EH (cell line): ENCODE data around the gene NFATC4.

Experiments used
- DNase-seq: peaks from one replicate; pipeline ENCODE4 v3.0.0-alpha.2; 2015; ENCODE audit warnings: low read depth

NFATC4 gene

DNA sequence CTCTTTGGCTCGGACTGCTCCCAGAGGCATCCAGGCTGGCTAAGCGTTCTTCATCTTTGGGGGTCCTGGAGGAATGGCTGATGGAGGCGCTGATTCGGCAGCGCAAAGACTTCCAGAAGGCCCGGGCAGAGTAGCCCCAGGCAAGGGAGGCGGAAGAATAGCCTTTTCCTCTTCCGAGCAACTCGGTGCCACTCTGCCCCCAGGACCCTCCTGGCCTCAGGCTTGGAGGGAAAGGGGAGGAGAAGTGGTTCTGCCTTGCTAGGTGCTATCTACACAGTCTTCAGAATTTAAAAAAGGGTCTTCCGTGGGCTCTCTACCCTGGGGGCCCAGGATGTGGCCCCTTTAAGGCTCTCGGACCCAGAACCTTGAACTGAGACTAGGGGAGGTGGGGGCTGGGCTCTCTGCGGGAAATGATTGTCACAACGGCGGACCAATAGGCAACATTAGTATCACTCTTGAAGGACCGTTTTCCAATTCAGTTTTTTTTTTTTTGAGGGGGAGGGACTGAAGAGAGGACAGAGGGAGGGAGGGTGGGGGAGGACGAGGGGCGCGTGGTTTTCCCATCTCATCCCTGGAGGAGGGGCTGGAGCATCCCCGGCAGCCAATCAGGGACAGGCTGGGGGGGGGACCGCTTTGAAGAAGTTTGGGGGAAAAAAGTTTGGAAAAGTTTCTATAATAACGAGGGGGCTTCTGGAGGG lies at the start of gene NFATC4:
Gene NFATC4, plus strand, starts transcription at position 671 of the 698 bp plus-strand sequence. CDS start 157 bp downstream, outside the sequence.
- DNase-seq = peak; percentile 97

DNA sequence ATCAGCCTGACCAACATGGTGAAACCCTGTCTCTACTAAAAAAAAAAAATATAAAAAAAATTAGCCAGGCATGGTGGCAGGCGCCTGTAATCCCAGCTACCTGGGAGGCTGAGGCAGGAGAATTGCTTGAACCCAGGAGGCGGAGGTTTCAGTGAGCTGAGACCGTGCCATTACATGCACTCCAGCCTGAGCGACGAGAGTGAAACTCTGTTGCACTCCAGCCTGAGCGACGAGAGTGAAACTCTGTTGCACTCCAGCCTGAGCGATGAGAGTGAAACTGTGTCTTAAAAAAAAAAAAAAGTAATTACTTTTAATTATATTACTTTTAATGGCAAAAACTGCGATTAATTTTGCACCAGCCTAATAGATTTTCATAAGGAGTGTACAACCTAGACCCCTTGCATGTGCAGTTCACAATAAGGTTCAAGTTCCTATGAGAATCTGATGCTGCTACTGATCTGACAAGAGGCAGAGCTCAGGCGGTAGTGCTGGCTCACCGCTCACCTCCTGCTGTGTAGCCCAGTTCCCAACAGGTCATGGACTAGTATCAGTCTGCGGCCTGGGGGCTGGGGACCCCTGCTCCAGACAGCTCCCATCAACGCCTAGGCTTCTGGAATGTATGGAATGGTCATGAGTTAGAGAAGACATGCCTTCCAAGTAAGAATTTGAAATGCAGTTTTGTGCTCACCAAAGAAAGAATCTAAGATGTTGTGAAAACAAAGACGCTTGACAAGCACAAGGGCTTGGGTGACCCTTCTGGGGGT lies 46.6 kb upstream of the NFATC4 start:
- DNase-seq = no peak

DNA sequence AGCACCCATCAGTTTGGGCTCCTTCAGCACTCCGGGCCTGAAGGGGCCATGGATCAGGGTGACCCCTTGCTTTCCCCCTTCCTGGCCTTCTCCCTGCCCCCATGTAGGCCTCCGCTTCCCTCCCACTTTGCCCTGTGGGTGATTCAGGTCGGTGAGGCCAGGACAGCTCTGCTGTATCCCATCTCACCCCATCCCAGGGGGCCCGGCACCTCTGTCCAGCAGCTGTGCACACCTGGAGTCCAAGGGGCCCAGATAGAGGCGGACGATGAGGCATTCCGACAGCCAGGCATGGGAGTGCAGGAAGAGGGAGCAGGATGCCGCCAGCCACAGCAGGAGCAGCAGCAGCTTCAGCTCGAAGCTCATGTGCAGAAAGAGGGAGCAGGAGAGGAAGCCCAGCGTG lies 45.3 kb upstream of the NFATC4 start:
- DNase-seq = no peak

DNA sequence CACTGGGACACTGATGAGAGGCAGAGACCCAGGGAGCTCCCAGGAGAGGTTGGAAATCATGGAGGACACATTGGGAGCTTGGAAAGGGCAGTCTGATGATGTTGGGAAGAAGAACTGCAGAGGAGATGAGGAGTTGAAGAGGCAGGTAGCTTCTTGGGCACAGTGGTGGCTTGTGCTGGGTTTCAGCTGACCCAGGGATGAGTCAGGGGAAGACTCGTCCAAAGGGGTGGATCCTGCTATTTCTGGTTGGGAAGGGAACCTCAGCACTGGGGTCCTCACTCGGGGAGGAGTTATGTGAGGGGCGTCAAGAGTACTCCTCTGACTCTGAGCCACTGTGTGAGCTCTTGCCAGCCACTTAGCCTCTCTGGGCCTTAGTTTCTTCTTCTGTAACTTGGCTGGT lies 44.6 kb upstream of the NFATC4 start:
- no peak for DNase-seq

DNA sequence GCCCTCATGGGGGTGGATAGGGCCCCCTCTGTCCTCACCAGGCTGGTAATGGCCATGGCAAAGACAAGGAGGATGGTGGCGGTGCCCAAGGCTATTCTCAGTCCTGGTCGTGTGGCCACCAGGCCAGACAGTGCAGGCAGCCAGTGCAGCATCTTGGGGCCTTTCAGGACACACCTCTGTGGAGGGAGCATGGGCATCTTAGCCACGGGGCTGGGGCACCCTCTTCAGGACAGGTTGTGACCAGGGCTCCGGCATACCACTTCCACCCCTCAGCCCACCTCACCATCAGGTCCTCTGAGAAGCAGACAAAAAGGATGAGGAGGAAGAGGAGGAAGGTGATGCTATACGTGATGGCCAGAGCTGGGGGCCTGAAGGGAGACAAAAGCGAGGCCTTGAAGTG lies 44.0 kb upstream of the NFATC4 start:
- no peak for DNase-seq

DNA sequence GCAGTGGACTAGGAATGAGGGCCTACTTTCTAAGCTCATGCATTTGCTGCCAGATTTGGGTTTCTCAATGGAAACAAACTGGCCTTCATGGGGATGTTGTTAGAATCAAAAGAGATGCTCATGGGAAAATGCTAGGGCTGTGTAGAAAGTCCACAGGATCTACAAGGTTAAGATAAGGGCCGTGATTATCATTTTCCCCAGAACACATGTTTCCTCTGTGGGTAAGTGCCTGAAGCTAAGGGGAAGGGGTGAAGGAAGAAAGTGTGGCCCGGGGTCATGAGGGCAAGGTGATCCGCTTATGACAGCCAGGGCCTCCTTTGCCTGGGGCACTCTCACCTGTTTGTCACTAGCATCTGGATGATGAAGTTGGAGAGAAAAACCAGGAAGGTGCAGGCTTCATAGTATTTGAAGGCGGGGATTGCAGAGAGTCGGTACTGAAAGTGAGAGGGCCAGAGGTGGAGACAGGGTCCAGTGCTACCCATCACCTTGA lies 42.9 kb upstream of the NFATC4 start:
- DNase-seq = no peak

DNA sequence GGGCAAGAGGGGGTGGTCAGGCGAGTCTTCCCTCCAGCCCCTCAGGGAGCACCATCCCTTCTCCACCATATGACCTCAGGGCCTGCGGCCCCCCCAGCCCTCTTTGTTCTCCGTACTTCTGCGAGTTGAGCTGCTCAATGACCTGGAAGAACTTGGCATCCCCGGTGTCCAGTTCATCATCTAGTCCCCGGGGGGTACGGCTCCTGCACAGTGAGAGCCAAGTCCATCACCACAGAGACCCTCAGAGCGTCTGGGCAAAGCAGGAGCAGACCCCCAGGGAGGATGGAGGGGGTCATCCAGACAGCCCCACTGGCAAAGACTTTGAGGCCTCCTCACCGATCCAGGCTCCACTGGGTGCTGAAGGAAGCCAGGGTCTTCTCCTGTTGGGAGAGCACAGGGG lies 42.0 kb upstream of the NFATC4 start:
- no peak for DNase-seq

DNA sequence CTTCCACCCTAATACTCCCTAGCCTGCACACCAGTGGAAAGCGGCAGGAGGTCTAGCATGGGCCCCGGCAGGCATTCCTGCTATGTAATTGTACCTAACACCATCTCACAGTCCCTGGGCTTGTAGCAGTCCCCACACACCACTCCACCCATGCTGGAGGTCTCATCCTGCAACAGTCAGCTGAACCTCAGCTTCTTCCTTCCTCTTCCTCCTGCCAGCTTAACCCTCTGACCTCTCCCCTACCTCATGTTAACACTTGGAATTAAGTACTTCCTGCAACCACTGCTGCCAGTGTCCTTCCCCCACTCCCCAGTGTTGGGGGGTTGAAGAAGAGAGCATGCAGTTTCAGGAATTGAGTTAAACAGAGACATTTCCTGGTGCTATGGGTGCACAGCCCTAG lies 40.7 kb upstream of the NFATC4 start:
- no peak for DNase-seq

DNA sequence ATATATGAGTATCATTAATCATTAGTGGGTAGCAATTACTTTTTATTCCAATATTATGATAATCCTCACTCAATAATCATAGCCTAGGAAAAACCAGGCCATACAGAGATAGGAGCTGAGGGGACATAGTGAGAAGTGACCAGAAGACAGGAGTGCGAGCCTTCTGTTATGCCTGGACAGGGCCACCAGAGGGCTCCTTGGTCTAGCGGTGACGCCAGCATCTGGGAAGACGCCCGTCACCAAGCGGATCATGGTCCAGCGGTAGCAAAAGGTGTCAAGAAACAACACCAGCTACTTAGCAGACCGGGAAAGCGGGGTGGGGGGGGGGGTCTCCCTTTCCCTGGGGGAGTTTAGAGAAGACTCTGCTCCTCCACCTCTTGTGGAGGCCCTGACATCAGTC lies 40.1 kb upstream of the NFATC4 start:
- DNase-seq = peak; percentile 46

DNA sequence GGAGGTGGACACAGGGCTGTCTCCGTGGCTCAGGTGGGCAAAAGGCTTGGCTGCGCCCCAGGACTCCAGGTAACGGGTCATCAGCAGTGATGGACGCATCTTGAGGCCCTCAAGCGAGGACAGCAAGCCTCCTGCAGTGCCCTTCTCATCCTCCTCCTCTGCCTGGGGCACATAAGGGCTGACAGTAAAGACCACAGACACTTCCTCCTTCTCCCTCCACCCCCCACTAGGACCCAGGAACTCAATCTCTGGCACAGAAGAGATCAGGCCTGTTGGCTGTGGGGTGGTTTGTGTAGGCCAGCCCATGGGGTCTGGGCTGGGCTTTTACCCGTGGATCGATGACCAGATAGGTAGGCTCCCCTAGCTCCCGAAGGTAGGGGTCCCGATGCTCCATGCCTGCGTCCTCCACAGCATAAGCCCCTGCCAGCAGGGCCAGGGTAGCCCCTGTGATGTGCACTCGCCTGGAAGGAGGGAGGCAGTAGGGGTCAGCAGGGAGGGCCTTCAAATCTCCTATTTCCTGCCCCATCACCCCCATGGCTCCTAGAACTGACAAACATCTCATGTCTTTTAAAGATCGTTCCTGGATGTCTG lies 38.8 kb upstream of the NFATC4 start:
- DNase-seq = no peak

DNA sequence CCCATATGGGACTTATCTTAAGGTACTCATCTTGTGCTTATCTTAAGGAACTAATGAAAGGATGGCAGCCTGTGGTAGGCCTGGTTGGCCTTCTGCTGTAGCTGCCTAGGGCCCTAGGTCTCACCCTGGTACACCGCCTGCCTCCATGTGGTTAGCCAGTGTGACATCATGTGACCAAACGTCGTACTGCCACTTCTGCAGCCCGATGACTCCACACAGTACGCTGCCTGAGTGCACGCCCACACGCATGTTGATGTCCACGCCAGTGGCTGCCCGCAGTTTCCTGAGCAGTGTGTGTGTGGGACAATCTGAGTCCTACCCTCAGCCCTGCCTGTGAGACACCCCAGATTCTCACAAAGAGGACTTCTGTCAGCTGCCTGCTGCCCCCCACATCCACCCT lies 38.2 kb upstream of the NFATC4 start:
- no peak for DNase-seq

DNA sequence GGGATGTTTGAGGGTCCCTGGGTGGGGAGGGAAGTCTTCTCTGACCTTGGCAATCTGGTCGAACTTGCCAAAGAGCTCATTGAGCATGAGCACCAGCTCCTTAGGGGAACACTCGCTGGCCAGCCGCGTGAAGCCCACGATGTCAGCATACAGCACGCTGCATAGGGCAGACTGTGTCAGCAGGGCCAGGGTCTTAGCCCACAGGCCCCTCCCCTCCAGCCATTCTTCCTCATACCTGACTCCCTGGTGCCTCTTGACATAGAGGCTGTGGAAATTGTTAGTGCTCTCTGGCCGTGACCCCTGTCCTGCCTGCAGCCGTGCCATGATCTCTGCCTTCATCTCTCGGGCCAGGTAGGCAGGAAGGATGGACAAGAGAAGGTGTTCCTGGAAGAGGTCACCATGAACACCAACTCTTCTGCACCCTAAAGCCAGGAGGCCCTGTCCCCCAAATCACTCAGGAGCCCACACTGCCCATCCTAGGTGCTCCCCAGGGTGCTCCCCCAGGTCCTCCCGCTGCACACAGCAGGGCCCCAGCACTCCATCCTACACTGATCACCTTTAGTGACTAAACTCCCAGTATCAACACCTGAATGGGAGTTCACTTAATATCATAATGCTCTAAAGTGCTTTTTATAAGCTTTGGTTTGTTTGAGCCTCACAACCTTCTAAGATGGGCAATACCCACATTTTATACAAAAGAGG lies 36.9 kb upstream of the NFATC4 start:
- no peak for DNase-seq

DNA sequence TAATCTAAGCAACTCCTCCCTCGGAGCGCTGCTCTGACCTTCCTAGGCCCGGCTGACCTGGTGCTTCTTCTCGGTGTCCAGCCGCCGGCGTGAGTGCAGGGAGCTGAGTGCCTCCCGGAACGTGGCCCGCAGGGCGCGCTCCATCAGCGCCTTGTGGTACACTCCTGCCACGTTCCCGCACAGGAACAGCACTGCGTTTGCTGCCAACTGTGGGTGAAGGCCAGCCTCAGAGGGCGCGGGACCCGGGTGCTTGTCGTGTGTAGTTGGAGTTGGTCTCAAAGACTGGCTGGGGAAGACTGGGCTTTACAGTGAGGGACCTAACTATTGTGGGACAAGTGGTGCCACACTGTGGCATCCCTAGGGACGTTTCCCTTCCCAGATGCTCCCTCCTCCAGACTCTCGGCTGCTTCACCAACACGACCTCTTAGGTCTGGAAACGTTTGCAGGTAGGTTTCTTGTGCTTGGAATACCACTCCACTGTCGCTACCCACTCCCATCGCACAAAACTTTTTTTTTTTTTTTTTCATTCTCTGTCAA lies 36.2 kb upstream of the NFATC4 start:
- DNase-seq = no peak

DNA sequence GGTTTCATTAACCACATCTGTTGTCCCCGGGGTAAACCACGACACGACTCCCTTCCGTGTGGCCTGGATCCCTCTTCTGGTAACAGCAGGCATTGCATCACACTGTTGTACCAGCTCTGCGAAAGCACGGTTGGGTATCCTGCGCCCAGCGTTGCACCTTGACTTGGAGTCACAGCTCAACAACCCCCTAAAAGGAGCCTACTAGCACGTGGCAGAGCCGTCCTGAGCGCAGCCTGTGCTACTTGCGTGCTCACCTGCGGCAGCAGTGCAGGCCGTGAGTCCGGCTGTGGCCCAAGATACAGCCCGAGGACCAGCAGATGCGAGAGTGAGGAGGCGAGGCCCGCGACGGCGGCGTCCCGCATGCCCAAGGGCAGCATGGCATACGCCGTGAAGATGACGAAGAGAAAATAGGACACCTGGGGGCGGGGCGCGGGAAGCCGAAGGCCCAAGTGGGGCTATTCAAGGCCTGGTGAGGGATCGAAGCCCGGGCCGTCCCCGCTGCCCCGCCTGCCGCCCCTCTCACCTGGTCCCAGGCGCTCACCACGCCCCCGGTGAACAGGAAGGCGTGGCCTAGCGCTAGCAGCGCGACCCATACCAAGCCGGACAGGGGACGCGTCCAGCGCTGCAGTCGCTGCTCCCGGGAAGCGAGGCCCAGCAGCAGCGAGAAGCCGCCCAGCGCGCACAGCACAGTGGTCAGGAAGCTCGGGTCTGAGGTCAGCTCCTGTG lies 35.6 kb upstream of the NFATC4 start:
- peak; percentile 70 for DNase-seq

DNA sequence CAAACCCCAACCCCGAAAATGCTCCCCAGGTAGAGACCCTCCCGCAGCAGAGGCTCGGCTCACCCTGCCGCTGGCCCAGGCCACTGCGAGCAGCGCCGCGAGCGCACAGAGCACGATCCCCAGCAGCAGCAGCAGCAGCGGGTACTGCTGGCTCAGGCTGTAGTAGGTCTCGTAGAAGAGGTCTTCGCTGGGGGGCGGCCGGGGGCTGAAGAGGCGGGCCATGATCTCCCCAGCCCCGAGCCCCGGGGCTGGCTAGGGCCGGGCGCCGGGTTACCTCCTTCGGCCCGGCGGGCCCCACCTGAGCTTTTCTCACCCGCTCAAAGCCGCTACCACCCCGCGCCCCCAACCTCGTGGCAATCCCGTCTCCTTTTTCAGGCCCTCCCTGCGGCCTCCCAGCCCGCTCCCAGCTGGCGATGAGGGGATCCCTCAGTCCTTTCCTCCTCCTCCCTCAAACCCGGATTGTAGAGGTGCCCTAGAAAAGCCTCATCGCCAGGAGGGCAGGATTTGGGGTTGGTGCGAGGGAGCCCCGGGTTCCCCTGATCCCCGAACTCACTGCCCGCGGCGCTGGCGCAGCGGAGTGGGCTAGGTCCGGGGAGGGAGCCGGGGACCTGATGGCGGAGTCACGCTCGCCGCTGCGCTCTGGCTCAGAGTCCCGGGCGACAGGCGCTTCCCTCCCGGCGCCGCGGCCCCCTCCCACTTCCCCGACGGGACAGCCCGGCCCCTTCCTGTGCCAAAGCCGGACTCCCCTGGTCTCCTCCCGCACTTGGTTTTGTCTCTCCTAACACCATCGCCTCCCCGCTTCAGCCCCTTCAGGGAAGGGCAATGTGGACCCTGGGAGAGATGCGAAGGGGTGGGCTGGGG lies 33.3 kb upstream of the NFATC4 start, which contains the start of gene ADCY4:
Gene ADCY4, minus strand, starts transcription at position 641 of the 861 bp plus-strand sequence. Its CDS starts 419 bp downstream, at position 222.
- DNase-seq = no peak

DNA sequence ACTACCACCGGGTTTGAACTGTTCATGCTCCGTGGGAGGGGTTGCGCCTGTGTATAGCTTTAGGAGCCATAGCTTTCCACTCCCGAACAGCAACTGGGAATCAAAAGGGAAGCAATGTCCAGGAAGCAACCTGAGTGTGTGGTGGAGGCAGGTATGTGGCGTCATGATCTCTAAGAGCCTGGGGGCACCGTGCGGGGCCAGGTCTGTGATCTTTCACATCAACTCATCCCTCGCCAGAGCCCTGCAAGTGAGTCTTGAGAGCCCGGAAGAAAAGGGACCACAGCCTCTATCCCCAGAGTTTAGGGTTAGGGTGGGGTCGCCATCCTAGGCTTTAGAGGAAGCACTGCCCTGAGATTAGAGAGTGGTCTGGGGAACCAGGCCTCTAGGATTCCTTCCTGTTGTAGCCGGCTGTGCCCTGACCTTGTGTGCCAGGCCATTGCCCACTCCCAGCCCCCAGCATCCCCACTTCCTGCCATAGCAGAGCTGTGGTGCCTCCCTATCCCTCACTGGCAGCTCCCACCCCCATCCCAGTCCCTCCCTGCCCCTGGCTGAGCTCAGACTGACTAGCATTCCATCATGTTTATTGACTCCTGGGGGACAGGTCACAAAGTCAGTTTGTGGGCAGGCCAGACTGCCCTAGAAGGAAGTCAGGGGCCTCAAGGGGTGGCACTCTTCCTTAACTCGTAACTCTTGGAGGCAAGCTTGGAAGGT lies 32.4 kb upstream of the NFATC4 start:
- DNase-seq = peak; percentile 54

DNA sequence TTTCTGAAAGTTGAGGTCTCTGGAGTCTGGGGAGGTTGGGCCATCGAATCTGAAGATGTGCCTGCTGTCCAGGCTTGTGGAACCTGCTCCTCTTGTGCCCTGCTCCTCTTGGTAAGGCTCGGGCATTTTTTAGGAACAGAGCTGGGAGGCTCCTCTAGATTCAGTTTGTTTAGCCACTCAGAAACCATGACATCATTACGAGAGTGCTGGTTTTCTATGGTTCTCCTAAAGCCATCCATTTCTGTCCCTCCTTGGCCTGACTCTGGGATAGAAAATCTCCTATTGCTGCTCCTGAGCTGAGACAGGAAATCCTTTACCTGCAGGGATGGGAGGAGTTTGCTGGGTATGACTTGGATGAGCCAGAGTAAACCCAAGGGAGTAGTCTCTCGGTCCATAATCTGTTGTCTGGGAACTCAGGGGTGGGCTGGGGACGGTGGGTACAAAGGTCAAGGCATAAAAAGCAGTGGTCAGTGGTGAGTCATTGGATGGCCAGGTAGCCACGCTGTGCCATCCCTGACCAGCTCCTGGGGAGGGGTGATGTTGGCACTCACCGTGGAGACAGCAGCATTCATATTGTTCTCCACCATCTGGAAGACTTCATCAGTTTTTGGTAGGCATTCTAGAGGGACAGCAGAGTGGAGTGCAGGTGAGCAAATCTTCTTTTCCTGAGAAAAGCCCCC lies 30.7 kb upstream of the NFATC4 start:
- no peak for DNase-seq

DNA sequence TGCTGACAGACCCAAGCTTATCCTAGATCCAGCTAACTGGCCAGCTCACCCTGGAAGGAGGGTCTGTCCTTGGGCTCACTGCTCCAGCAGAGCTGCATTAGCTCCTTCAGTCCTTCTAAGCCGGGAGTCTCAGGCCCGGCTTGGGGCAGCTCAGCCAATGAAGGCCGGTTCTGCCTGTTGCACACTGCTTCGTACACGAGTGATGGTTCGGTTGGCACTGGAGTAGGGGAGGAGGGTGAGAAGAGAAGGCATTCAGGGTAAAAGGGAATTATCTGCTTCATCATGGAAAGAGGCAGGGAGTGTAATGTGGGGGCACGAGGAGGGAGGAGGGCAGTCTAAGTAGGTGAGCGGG lies 30.2 kb upstream of the NFATC4 start:
- DNase-seq = no peak

DNA sequence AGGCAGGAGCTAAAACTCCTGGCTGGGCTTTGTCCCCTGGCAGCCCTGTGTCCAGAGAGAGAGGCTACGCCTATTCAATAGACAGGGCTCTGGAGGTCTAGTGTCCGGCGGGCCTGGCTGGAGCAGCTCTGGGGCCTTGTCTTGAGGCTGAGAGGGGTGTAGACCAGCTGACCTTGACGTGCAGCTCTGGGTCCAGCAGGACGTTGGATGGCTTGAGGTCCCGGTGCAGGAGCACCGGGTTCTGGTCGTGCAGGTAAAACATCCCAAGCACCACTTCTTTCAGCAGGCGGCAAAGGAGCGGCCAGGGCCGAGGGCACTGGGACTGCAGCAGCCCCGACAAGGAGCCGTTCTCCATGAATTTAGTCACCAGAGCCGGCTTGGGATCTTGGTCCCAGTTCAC lies 29.1 kb upstream of the NFATC4 start:
- DNase-seq = no peak
